Fibroblast of skin of abdomen (primary cell): ENCODE measurements around the gene PDE12.
"Not testable (repeated sequence)": the region's sequence is repeated elsewhere in the genome, so short reads cannot be mapped to it uniquely, and the experiment has no call there.

Source experiments
- DNase-seq: peaks from one replicate; pipeline ENCODE4 v3.0.0-alpha.2; 2013

Gene PDE12

GRCh38 chr3:57587905-57588304 is 31.8 kb downstream of the PDE12 start:
- DNase-seq, result no peak

- DNase-seq, result no peak
Measured at GRCh38 chr3:57592306-57592705, 36.2 kb downstream of the PDE12 start.

- DNase-seq, result no peak
Measured at GRCh38 chr3:57594144-57594543, 38.1 kb downstream of the PDE12 start.

GRCh38 chr3:57594576-57594975 is 38.5 kb downstream of the PDE12 start:
- DNase-seq, result no peak

GRCh38 chr3:57596495-57597126 is 40.5 kb downstream of the PDE12 start:
- peak; percentile 95 for DNase-seq

- peak; percentile 100 for DNase-seq
Measured at GRCh38 chr3:57597127-57597923, 41.3 kb downstream of the PDE12 start, which contains the start of gene ARF4. Gene ARF4 (minus strand): TSS chr3:57597344. CDS start chr3:57597140, 204 bp downstream.

GRCh38 chr3:57598765-57599360 is 42.8 kb downstream of the PDE12 start:
- DNase-seq, result no peak

- DNase-seq, result no peak
Measured at GRCh38 chr3:57600195-57600594, 44.1 kb downstream of the PDE12 start.

- DNase-seq, result no peak
Measured at GRCh38 chr3:57604971-57605370, 48.9 kb downstream of the PDE12 start.

- no peak for DNase-seq
Measured at GRCh38 chr3:57605683-57606082, 49.6 kb downstream of the PDE12 start.

GRCh38 chr3:57611870-57612269 is 55.8 kb downstream of the PDE12 start:
- not testable (repeated sequence) for DNase-seq

- DNase-seq, result no peak
Measured at GRCh38 chr3:57616233-57616632, 60.2 kb downstream of the PDE12 start.
